ENCODE results near the gene DIMT1.
A peak's percentile ranks its signal among the peaks of the same experiment; 100 is the strongest.

Gene DIMT1

GRCh38 chr5:62403411-62404250 is at the start of gene DIMT1:
Gene DIMT1, minus strand, starts transcription at chr5:62403905. Its CDS starts 133 bp downstream, at chr5:62403772.
- DNase-seq = peak; percentile 93 to 94

GRCh38 chr5:62450259-62450658 is 46.6 kb upstream of the DIMT1 start:
- DNase-seq = no peak

GRCh38 chr5:62448528-62448927 is 44.8 kb upstream of the DIMT1 start:
- DNase-seq = no peak

GRCh38 chr5:62432621-62433064 is 28.9 kb upstream of the DIMT1 start:
- no peak for DNase-seq

- no peak for DNase-seq
These were observed 28.3 kb upstream of the DIMT1 start for GRCh38 chr5:62431735-62432620.

- no peak for DNase-seq
These were observed 21.1 kb upstream of the DIMT1 start for GRCh38 chr5:62424763-62425162.

GRCh38 chr5:62421414-62421813 is 17.7 kb upstream of the DIMT1 start:
- DNase-seq = no peak

GRCh38 chr5:62419609-62420008 is 15.9 kb upstream of the DIMT1 start:
- DNase-seq = no peak

- DNase-seq = no peak
These were observed 14.9 kb upstream of the DIMT1 start for GRCh38 chr5:62418462-62419076.

- no peak for DNase-seq
These were observed 10.0 kb upstream of the DIMT1 start for GRCh38 chr5:62413711-62414110.

GRCh38 chr5:62412549-62413329 is 9.0 kb upstream of the DIMT1 start, which contains the start of gene IPO11:
Gene IPO11, plus strand, starts transcription at chr5:62412763. Its CDS starts 24,517 bp downstream, at chr5:62437280.
- DNase-seq = peak; percentile 96 to 98

GRCh38 chr5:62395210-62395950 is 8.3 kb downstream of the DIMT1 start:
- DNase-seq = no peak

- DNase-seq = no peak
These were observed 16.9 kb downstream of the DIMT1 start for GRCh38 chr5:62386824-62387223.

GRCh38 chr5:62385816-62386400 is 17.8 kb downstream of the DIMT1 start:
- no peak for DNase-seq

- DNase-seq = no peak
These were observed 18.6 kb downstream of the DIMT1 start for GRCh38 chr5:62385131-62385530.

GRCh38 chr5:62376064-62376463 is 27.6 kb downstream of the DIMT1 start:
- no peak for DNase-seq

- no peak for DNase-seq
These were observed 28.1 kb downstream of the DIMT1 start for GRCh38 chr5:62375627-62376026.

GRCh38 chr5:62374090-62374489 is 29.6 kb downstream of the DIMT1 start:
- no peak for DNase-seq

GRCh38 chr5:62373382-62373781 is 30.3 kb downstream of the DIMT1 start:
- DNase-seq = no peak

GRCh38 chr5:62372600-62372999 is 31.1 kb downstream of the DIMT1 start:
- DNase-seq = no peak

GRCh38 chr5:62371409-62371808 is 32.3 kb downstream of the DIMT1 start:
- peak in 1 of 2 experiments; percentile 0 for DNase-seq
